GM21447 (cell line): Measurements from ENCODE around the gene KCNT1.

Experiments
- ATAC-seq: cut with Tn5 transposase; IDR thresholded peaks from one replicate; pipeline ENCODE4 v1.9.1; 2021; ENCODE audit not compliant: unreplicated experiment

KCNT1 gene

GRCh38 chr9:135724186-135724787 is 22.3 kb downstream of the KCNT1 start:
- ATAC-seq, result no peak

- ATAC-seq, result no peak
Observed at GRCh38 chr9:135726138-135726853, 24.3 kb downstream of the KCNT1 start.

GRCh38 chr9:135727257-135727875 is 25.4 kb downstream of the KCNT1 start:
- ATAC-seq, result no peak

GRCh38 chr9:135728436-135729110 is 26.6 kb downstream of the KCNT1 start:
- ATAC-seq, result no peak

GRCh38 chr9:135729480-135729879 is 27.5 kb downstream of the KCNT1 start:
- no peak for ATAC-seq

GRCh38 chr9:135731454-135731853 is 29.5 kb downstream of the KCNT1 start:
- no peak for ATAC-seq

GRCh38 chr9:135732569-135733257 is 30.7 kb downstream of the KCNT1 start:
- no peak for ATAC-seq

- ATAC-seq, result no peak
Observed at GRCh38 chr9:135734616-135735144, 32.7 kb downstream of the KCNT1 start.

GRCh38 chr9:135736272-135736978 is 34.4 kb downstream of the KCNT1 start:
- no peak for ATAC-seq

GRCh38 chr9:135736979-135737839 is 35.2 kb downstream of the KCNT1 start:
- ATAC-seq, result no peak

- ATAC-seq, result no peak
Observed at GRCh38 chr9:135737840-135738521, 36.0 kb downstream of the KCNT1 start.

- no peak for ATAC-seq
Observed at GRCh38 chr9:135739271-135740220, 37.6 kb downstream of the KCNT1 start.

- ATAC-seq, result no peak
Observed at GRCh38 chr9:135741276-135742219, 39.6 kb downstream of the KCNT1 start.

GRCh38 chr9:135743021-135743420 is 41.0 kb downstream of the KCNT1 start:
- no peak for ATAC-seq

- no peak for ATAC-seq
Observed at GRCh38 chr9:135743546-135744332, 41.8 kb downstream of the KCNT1 start.
